Fibroblast of lung (primary cell): ENCODE measurements around the gene PACSIN2. TPM values are rescaled to one million over a fixed set of nuclear protein-coding genes. Genes with fewer than 3 reads are reported as not detected.

Source experiments
- DNase-seq, 2 donors: peaks; one replicate each; pipeline versions ENCODE4 v3.0.0 to v3.0.0-alpha.2; 2010; ENCODE audit warnings: low read depth in 2 of 2
- H2AFZ ChIP-seq: 2 replicates; pipeline ENCODE4 v1.5.1; 2012; ENCODE audit warnings: low read length, control low read depth, inconsistent platforms
- H3K27ac ChIP-seq: 2 replicates; pipeline ENCODE4 v1.5.1; 2011; ENCODE audit warnings: low read length, control low read depth; ENCODE audit not compliant: insufficient read depth
- H3K27me3 ChIP-seq: 2 replicates; pipeline ENCODE4 v1.5.1; 2011; ENCODE audit warnings: mild to moderate bottlenecking, low read length; ENCODE audit not compliant: control insufficient read depth, insufficient read depth
- H3K36me3 ChIP-seq: 2 replicates; pipeline ENCODE4 v1.5.1; 2011; ENCODE audit warnings: low read length; ENCODE audit not compliant: control insufficient read depth, insufficient read depth
- H3K4me1 ChIP-seq: 2 replicates; pipeline ENCODE4 v1.5.1; 2011; ENCODE audit warnings: low read length; ENCODE audit not compliant: control insufficient read depth, insufficient read depth; ENCODE audit errors: extremely low read depth
- H3K4me2 ChIP-seq: 2 replicates; pipeline ENCODE4 v1.5.1; 2011; ENCODE audit warnings: low read length, control low read depth; ENCODE audit not compliant: insufficient read depth; ENCODE audit errors: extremely low read depth
- H3K4me3 ChIP-seq, 4 experiments: fragments of 200-600 bp in 1 of 4; sonication (generic) in 1 of 4; replicated peaks in 1 of 4; 2 replicates each; pipeline ENCODE4 v1.5.1; 2011 to 2016; ENCODE audit warnings: low read length in 4 of 4, low read depth in 3 of 4, mild to moderate bottlenecking in 3 of 4, control low read depth in 2 of 4, inconsistent platforms in 1 of 4, mixed read lengths in 1 of 4; ENCODE audit not compliant: insufficient read depth in 1 of 4; ENCODE audit errors: control extremely low read depth in 1 of 4
- H3K79me2 ChIP-seq: 2 replicates; pipeline ENCODE4 v1.5.1; 2012; ENCODE audit warnings: mild to moderate bottlenecking, low read length, inconsistent platforms; ENCODE audit not compliant: control insufficient read depth, insufficient read depth
- H3K9ac ChIP-seq: 2 replicates; pipeline ENCODE4 v1.5.1; 2011; ENCODE audit warnings: mild to moderate bottlenecking, low read length, control low read depth; ENCODE audit not compliant: insufficient read depth
- H3K9me3 ChIP-seq: 2 replicates; pipeline ENCODE4 v1.5.1; 2012; ENCODE audit warnings: low read depth, low read length; ENCODE audit not compliant: control insufficient read depth, insufficient read depth
- H4K20me1 ChIP-seq: 2 replicates; pipeline ENCODE4 v1.5.1; 2011; ENCODE audit warnings: low read length; ENCODE audit not compliant: control insufficient read depth, insufficient read depth; ENCODE audit errors: extremely low read depth
- CTCF ChIP-seq, 2 donors: IDR thresholded peaks in 1 of 2; conservative IDR thresholded peaks in 1 of 2; 1 replicate in 1 of 2; 2 replicates in 1 of 2; pipeline ENCODE4 v1.5.1; 2011 to 2012; ENCODE audit warnings: low read length in 2 of 2, control low read depth in 1 of 2, inconsistent platforms in 1 of 2, low read depth in 1 of 2, mild to moderate bottlenecking in 1 of 2
- EZH2 ChIP-seq: IDR thresholded peaks from 2 replicates; pipeline ENCODE4 v1.5.1; 2012; ENCODE audit warnings: low read length, control low read depth, mild to moderate bottlenecking; ENCODE audit errors: missing control alignments
- polyA plus RNA-seq, 2 donors: library from polyadenylated mRNA; depleted of rRNA in 1 of 2; stranded (reverse) in 1 of 2; unstranded in 1 of 2; fragments of >200 nt; gene quantifications; 2 replicates each; pipeline ENCODE4 v1.2.1, GENCODE V29; 2011 to 2012; ENCODE audit warnings: missing spikeins in 1 of 2
- total RNA-seq: library from RNA; depleted of rRNA; stranded (reverse); fragments of >200 nt; gene quantifications from 2 replicates; pipeline ENCODE4 v1.2.1, GENCODE V29; 2014

Gene PACSIN2
- total and polyA plus RNA-seq, 2 donors (not counting 1 experiment from before 2014, with no cell fraction given): 30.1 to 41.4 TPM

- Histone ChIP-seq H3K9ac (no peak overlapping the region), H3K4me3 (no peak overlapping the region), H3K27me3 (no peaks in the 10 kb centered on the region), H3K4me1 (no peaks in the 10 kb centered on the region), H3K36me3 (peaks cover 28% of the 10 kb centered on the region), H3K4me2 (no peak overlapping the region), H3K9me3 (no peaks in the 10 kb centered on the region), H4K20me1 (no peaks in the 10 kb centered on the region), H3K79me2 (no peaks in the 10 kb centered on the region), H2AFZ (no peak overlapping the region), H3K27ac (no peak overlapping the region)
- no peak for TF ChIP-seq CTCF (conservative IDR thresholded peaks at IDR 0.05 in 1 of 2, IDR thresholded peaks at IDR 0.05 in 1 of 2; ENCODE audit: low read depth in 1 of 2, low read length in 2 of 2)
- no peak for TF ChIP-seq EZH2
- no peak for DNase-seq
These were observed 136.2 kb downstream of the PACSIN2 start for GRCh38 chr22:42878561-42879305.

- no peaks in the 10 kb centered on the region for H3K4me1 ChIP-seq
- no peaks in the 10 kb centered on the region for H4K20me1 ChIP-seq
- no peaks in the 10 kb centered on the region for H3K27me3 ChIP-seq
- no peak overlapping the region for H3K27ac ChIP-seq
- TF ChIP-seq EZH2 (no peak), CTCF (conservative IDR thresholded peaks at IDR 0.05 in 1 of 2, IDR thresholded peaks at IDR 0.05 in 1 of 2; ENCODE audit: low read depth in 1 of 2, low read length in 2 of 2) (no peak)
- no peaks in the 10 kb centered on the region for H3K79me2 ChIP-seq
- no peak overlapping the region for H2AFZ ChIP-seq
- H3K4me3 ChIP-seq: no peak overlapping the region
- no peak for DNase-seq
- H3K36me3 ChIP-seq: peaks cover 28% of the 10 kb centered on the region
- no peaks in the 10 kb centered on the region for H3K9me3 ChIP-seq
- no peak overlapping the region for H3K4me2 ChIP-seq
- H3K9ac ChIP-seq: no peak overlapping the region
These were observed 137.2 kb downstream of the PACSIN2 start for GRCh38 chr22:42877597-42878340.

- peaks cover 24% of the 10 kb centered on the region for H3K36me3 ChIP-seq
- DNase-seq: no peak
- H3K4me1 ChIP-seq: no peaks in the 10 kb centered on the region
- no peak for TF ChIP-seq CTCF (conservative IDR thresholded peaks at IDR 0.05 in 1 of 2, IDR thresholded peaks at IDR 0.05 in 1 of 2; ENCODE audit: low read depth in 1 of 2, low read length in 2 of 2)
- TF ChIP-seq EZH2: no peak
- no peaks in the 10 kb centered on the region for H3K27me3 ChIP-seq
- H3K9ac ChIP-seq: no peak overlapping the region
- H2AFZ ChIP-seq: no peak overlapping the region
- no peak overlapping the region for H3K27ac ChIP-seq
- H4K20me1 ChIP-seq: no peaks in the 10 kb centered on the region
- no peak overlapping the region for H3K4me2 ChIP-seq
- H3K9me3 ChIP-seq: no peaks in the 10 kb centered on the region
- no peak overlapping the region for H3K4me3 ChIP-seq
- H3K79me2 ChIP-seq: no peaks in the 10 kb centered on the region
These were observed 137.8 kb downstream of the PACSIN2 start for GRCh38 chr22:42877158-42877557.
